GM18870 (cell line): Measurements from ENCODE around the gene NPFFR2.
A peak's percentile ranks its signal among the peaks of the same experiment; 100 is the strongest.
"Not testable (repeated sequence)": the region's sequence is repeated elsewhere in the genome, so short reads cannot be mapped to it uniquely, and the experiment has no call there.

Experiments
- ATAC-seq: cut with Tn5 transposase; IDR thresholded peaks from one replicate; pipeline ENCODE4 v1.9.1; 2021; ENCODE audit warnings: moderate library complexity; ENCODE audit not compliant: unreplicated experiment

Gene NPFFR2

GRCh38 chr4:72110886-72111285, 79.1 kb downstream of the NPFFR2 start:
- ATAC-seq: no peak

- ATAC-seq: no peak
These were observed 80.1 kb downstream of the NPFFR2 start for GRCh38 chr4:72111863-72112262.

- ATAC-seq: peak; percentile 95
These were observed 80.8 kb downstream of the NPFFR2 start for GRCh38 chr4:72112514-72113156.

- ATAC-seq: peak; percentile 75
These were observed 86.2 kb downstream of the NPFFR2 start for GRCh38 chr4:72118017-72118416.

- no peak for ATAC-seq
These were observed 88.1 kb downstream of the NPFFR2 start for GRCh38 chr4:72119946-72120345.

GRCh38 chr4:72128741-72129140, 96.9 kb downstream of the NPFFR2 start:
- no peak for ATAC-seq

GRCh38 chr4:72136429-72136828, 104.6 kb downstream of the NPFFR2 start:
- no peak for ATAC-seq

- ATAC-seq: not testable (repeated sequence)
These were observed 108.2 kb downstream of the NPFFR2 start for GRCh38 chr4:72139997-72140396.

GRCh38 chr4:72144241-72144640, 112.4 kb downstream of the NPFFR2 start:
- ATAC-seq: no peak

- ATAC-seq: no peak
These were observed 120.9 kb downstream of the NPFFR2 start for GRCh38 chr4:72152731-72153130.

GRCh38 chr4:72153634-72154033, 121.8 kb downstream of the NPFFR2 start:
- ATAC-seq: not testable (repeated sequence)

- ATAC-seq: not testable (repeated sequence)
These were observed 137.5 kb downstream of the NPFFR2 start for GRCh38 chr4:72169285-72169684.

- no peak for ATAC-seq
These were observed 138.1 kb downstream of the NPFFR2 start for GRCh38 chr4:72169861-72170260.

GRCh38 chr4:72171761-72172160, 140.0 kb downstream of the NPFFR2 start:
- no peak for ATAC-seq

GRCh38 chr4:72179342-72179741, 147.5 kb downstream of the NPFFR2 start:
- ATAC-seq: no peak

- ATAC-seq: peak; percentile 88
These were observed 154.9 kb downstream of the NPFFR2 start for GRCh38 chr4:72186714-72187113.

GRCh38 chr4:72194046-72194445, 162.2 kb downstream of the NPFFR2 start:
- ATAC-seq: no peak

GRCh38 chr4:72194453-72194852, 162.7 kb downstream of the NPFFR2 start:
- ATAC-seq: no peak
